Gastrocnemius medialis (tissue), 4 donors: Measurements from ENCODE around the gene CD68.

Source experiments
- POLR2A ChIP-seq, 2 donors: fragments of 450-650 bp; IDR thresholded peaks; one replicate each; pipeline ENCODE4 v1.6.1; 2017; ENCODE audit warnings: antibody characterized with exemption in 2 of 2, mild to moderate bottlenecking in 2 of 2, moderate library complexity in 2 of 2
- TF ChIP-seq, protein P1 (sequence below), 5 experiments: fragments of 450-650 bp in 3 of 5; fragments of 200-600 bp in 2 of 5; sonication (generic) in 2 of 5; IDR thresholded peaks in 4 of 5; conservative IDR thresholded peaks in 1 of 5; 1 replicate in 4 of 5; 2 replicates in 1 of 5; pipeline ENCODE4 v1.5.1; 2016 to 2019; ENCODE audit warnings: antibody characterized with exemption in 5 of 5, mild to moderate bottlenecking in 3 of 5, moderate library complexity in 3 of 5

DNA sequence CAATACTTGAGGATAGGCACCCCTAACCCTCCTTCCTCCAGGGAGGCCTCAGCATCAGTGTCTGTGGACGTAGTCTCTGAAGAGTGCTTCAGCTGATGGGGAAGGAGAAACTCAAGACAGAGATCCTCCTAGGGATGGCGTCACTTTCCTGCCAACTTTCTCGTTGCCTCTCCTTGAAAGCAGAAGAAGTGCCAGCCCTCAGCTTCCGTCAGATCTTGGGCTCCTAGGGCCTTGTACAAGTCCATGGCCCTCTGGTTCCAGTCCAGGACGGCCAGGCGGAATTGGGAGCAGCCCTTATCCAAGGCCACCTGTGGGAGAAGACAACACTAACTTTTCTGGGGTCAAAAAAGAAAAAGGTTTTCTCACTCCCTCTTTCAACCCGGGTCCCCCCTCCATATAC lies 46.9 kb downstream of the CD68 start:
- TF ChIP-seq, protein P1, sequence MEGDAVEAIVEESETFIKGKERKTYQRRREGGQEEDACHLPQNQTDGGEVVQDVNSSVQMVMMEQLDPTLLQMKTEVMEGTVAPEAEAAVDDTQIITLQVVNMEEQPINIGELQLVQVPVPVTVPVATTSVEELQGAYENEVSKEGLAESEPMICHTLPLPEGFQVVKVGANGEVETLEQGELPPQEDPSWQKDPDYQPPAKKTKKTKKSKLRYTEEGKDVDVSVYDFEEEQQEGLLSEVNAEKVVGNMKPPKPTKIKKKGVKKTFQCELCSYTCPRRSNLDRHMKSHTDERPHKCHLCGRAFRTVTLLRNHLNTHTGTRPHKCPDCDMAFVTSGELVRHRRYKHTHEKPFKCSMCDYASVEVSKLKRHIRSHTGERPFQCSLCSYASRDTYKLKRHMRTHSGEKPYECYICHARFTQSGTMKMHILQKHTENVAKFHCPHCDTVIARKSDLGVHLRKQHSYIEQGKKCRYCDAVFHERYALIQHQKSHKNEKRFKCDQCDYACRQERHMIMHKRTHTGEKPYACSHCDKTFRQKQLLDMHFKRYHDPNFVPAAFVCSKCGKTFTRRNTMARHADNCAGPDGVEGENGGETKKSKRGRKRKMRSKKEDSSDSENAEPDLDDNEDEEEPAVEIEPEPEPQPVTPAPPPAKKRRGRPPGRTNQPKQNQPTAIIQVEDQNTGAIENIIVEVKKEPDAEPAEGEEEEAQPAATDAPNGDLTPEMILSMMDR (IDR thresholded peaks at IDR 0.05 in 4 of 5, conservative IDR thresholded peaks at IDR 0.05 in 1 of 5): no peak
- TF ChIP-seq POLR2A (IDR thresholded peaks at IDR 0.05): no peak
